Upper lobe of left lung (tissue), 4 donors: ENCODE data around the gene SLC9C1.

Source experiments
- EP300 ChIP-seq, 4 donors: sonication (generic); formaldehyde crosslinking; IDR thresholded peaks; one replicate each; pipeline ENCODE4 v1.5.1; 2017; ENCODE audit warnings: antibody characterized with exemption in 4 of 4, control low read depth in 2 of 4
- TF ChIP-seq, protein P1 (sequence below), 6 experiments: fragments of 450-650 bp in 4 of 6; fragments of 200-600 bp in 2 of 6; sonication (generic) in 2 of 6; IDR thresholded peaks; one replicate each; pipeline ENCODE4 v1.5.1; 2016 to 2019; ENCODE audit warnings: antibody characterized with exemption in 6 of 6

DNA sequence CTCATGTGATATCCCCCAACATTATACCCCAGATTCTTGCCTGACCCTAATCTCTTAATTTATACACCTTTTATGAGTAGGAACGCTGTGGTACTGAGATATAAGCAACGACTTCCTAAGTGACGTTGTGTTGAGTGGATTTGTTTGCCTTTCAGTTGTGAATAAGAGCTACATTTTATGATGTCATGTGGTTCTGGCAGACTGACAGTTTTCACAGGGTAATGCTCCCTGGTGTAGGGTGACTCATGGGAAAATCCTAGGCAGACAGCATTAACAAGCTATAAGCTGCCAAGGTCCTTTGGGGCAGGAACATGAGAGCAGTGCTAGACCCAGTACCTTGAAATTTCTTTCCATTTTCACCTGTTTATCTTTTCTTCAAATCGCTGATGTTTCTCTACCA is 196.6 kb downstream of the SLC9C1 start:
- TF ChIP-seq EP300 (IDR thresholded peaks at IDR 0.05), result no peak
- TF ChIP-seq, protein P1, sequence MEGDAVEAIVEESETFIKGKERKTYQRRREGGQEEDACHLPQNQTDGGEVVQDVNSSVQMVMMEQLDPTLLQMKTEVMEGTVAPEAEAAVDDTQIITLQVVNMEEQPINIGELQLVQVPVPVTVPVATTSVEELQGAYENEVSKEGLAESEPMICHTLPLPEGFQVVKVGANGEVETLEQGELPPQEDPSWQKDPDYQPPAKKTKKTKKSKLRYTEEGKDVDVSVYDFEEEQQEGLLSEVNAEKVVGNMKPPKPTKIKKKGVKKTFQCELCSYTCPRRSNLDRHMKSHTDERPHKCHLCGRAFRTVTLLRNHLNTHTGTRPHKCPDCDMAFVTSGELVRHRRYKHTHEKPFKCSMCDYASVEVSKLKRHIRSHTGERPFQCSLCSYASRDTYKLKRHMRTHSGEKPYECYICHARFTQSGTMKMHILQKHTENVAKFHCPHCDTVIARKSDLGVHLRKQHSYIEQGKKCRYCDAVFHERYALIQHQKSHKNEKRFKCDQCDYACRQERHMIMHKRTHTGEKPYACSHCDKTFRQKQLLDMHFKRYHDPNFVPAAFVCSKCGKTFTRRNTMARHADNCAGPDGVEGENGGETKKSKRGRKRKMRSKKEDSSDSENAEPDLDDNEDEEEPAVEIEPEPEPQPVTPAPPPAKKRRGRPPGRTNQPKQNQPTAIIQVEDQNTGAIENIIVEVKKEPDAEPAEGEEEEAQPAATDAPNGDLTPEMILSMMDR (IDR thresholded peaks at IDR 0.05), result no peak
